Fibroblast of lung (primary cell): ENCODE results near the gene CPA1.

Experiments used
- CTCF ChIP-seq, 2 donors: IDR thresholded peaks in 1 of 2; conservative IDR thresholded peaks in 1 of 2; 1 replicate in 1 of 2; 2 replicates in 1 of 2; pipeline ENCODE4 v1.5.1; 2011 to 2012; ENCODE audit warnings: low read length in 2 of 2, control low read depth in 1 of 2, inconsistent platforms in 1 of 2, low read depth in 1 of 2, mild to moderate bottlenecking in 1 of 2
- EZH2 ChIP-seq: IDR thresholded peaks from 2 replicates; pipeline ENCODE4 v1.5.1; 2012; ENCODE audit warnings: low read length, control low read depth, mild to moderate bottlenecking; ENCODE audit errors: missing control alignments

GRCh38 chr7:130432886-130433285 is 52.6 kb downstream of the CPA1 start:
- no peak for TF ChIP-seq CTCF (conservative IDR thresholded peaks at IDR 0.05 in 1 of 2, IDR thresholded peaks at IDR 0.05 in 1 of 2; ENCODE audit: low read depth in 1 of 2, low read length in 2 of 2)
- TF ChIP-seq EZH2: no peak
